Astrocyte (in vitro differentiated cells and primary cell): Measurements from ENCODE around the gene AZU1. TPM values are rescaled to one million over a fixed set of nuclear protein-coding genes. Genes with fewer than 3 reads are reported as not detected.
A peak's percentile ranks its signal among the peaks of the same experiment; 100 is the strongest.

Experiments used
- DNase-seq: peaks from one replicate; pipeline ENCODE4 v3.0.0-alpha.2; 2010; ENCODE audit warnings: low read depth
- FAIRE-seq: peaks from 2 replicates; lab custom pipeline; 2011; peaks lifted over from hg19 to GRCh38; lab: Jason Lieb, UNC
- H2AFZ ChIP-seq: 2 replicates; pipeline ENCODE4 v1.6.0; 2012; ENCODE audit warnings: low read depth, low read length, inconsistent platforms
- H3K27ac ChIP-seq: 2 replicates; pipeline ENCODE4 v1.5.1; 2011; ENCODE audit warnings: low read depth, low read length, inconsistent platforms
- H3K27me3 ChIP-seq: 2 replicates; pipeline ENCODE4 v1.6.0; 2011; ENCODE audit warnings: low read length, inconsistent platforms; ENCODE audit not compliant: insufficient read depth
- H3K36me3 ChIP-seq: 2 replicates; pipeline ENCODE4 v1.5.1; 2011; ENCODE audit warnings: low read length, inconsistent platforms; ENCODE audit not compliant: insufficient read depth
- H3K4me1 ChIP-seq: 2 replicates; pipeline ENCODE4 v1.5.1; 2011; ENCODE audit warnings: low read length, inconsistent platforms; ENCODE audit not compliant: insufficient read depth
- H3K4me2 ChIP-seq: 2 replicates; pipeline ENCODE4 v1.6.0; 2012; ENCODE audit warnings: low read length, inconsistent platforms
- H3K4me3 ChIP-seq: 2 replicates; pipeline ENCODE4 v1.5.1; 2011; ENCODE audit warnings: low read depth, mild to moderate bottlenecking, low read length, inconsistent platforms; ENCODE audit not compliant: insufficient read depth
- H3K79me2 ChIP-seq: 2 replicates; pipeline ENCODE4 v1.6.0; 2012; ENCODE audit warnings: mild to moderate bottlenecking, low read length, inconsistent platforms; ENCODE audit not compliant: insufficient read depth
- H3K9ac ChIP-seq: 2 replicates; pipeline ENCODE4 v1.6.0; 2012; ENCODE audit warnings: mild to moderate bottlenecking, low read length, inconsistent platforms
- H3K9me3 ChIP-seq: 2 replicates; pipeline ENCODE4 v1.5.1; 2012; ENCODE audit warnings: low read depth, mild to moderate bottlenecking, low read length, inconsistent platforms; ENCODE audit not compliant: insufficient read depth
- H4K20me1 ChIP-seq: 2 replicates; pipeline ENCODE4 v1.6.0; 2012; ENCODE audit warnings: low read length, inconsistent platforms; ENCODE audit not compliant: insufficient read depth
- H3K27ac Mint-ChIP-seq: one replicate; pipeline ENCODE4 v1.8.0; 2021; ENCODE audit warnings: mild to moderate bottlenecking, mixed read lengths; ENCODE audit not compliant: unreplicated experiment
- H3K27me3 Mint-ChIP-seq: one replicate; pipeline ENCODE4 v1.8.0; 2021; ENCODE audit warnings: low read depth, mixed read lengths; ENCODE audit not compliant: unreplicated experiment
- H3K36me3 Mint-ChIP-seq: one replicate; pipeline ENCODE4 v1.8.0; 2021; ENCODE audit warnings: low read depth, mixed read lengths; ENCODE audit not compliant: unreplicated experiment
- H3K4me1 Mint-ChIP-seq: one replicate; pipeline ENCODE4 v1.8.0; 2021; ENCODE audit warnings: low read depth, mixed read lengths; ENCODE audit not compliant: unreplicated experiment
- H3K4me3 Mint-ChIP-seq: one replicate; pipeline ENCODE4 v1.8.0; 2021; ENCODE audit warnings: mild to moderate bottlenecking, moderate library complexity, mixed read lengths; ENCODE audit not compliant: unreplicated experiment
- H3K9me3 Mint-ChIP-seq: one replicate; pipeline ENCODE4 v1.8.0; 2021; ENCODE audit warnings: mild to moderate bottlenecking, mixed read lengths; ENCODE audit not compliant: unreplicated experiment
- EZH2 ChIP-seq: IDR thresholded peaks from 2 replicates; pipeline ENCODE4 v1.6.1; 2012; ENCODE audit warnings: mild to moderate bottlenecking, low read length, inconsistent platforms; ENCODE audit not compliant: insufficient read depth
- total RNA-seq: library from RNA; stranded (reverse); gene quantifications from 2 replicates; pipeline ENCODE4 v1.2.1, GENCODE V29; 2021
- TF ChIP-seq, protein P1 (sequence below): IDR thresholded peaks from 2 replicates; pipeline ENCODE4 v1.5.1; 2011; ENCODE audit warnings: low read depth, mild to moderate bottlenecking, inconsistent platforms, low read length, moderate library complexity; ENCODE audit not compliant: insufficient read depth

AZU1 gene
- total RNA-seq, 1 donor from 2014 or later = 1.00 TPM

DNA sequence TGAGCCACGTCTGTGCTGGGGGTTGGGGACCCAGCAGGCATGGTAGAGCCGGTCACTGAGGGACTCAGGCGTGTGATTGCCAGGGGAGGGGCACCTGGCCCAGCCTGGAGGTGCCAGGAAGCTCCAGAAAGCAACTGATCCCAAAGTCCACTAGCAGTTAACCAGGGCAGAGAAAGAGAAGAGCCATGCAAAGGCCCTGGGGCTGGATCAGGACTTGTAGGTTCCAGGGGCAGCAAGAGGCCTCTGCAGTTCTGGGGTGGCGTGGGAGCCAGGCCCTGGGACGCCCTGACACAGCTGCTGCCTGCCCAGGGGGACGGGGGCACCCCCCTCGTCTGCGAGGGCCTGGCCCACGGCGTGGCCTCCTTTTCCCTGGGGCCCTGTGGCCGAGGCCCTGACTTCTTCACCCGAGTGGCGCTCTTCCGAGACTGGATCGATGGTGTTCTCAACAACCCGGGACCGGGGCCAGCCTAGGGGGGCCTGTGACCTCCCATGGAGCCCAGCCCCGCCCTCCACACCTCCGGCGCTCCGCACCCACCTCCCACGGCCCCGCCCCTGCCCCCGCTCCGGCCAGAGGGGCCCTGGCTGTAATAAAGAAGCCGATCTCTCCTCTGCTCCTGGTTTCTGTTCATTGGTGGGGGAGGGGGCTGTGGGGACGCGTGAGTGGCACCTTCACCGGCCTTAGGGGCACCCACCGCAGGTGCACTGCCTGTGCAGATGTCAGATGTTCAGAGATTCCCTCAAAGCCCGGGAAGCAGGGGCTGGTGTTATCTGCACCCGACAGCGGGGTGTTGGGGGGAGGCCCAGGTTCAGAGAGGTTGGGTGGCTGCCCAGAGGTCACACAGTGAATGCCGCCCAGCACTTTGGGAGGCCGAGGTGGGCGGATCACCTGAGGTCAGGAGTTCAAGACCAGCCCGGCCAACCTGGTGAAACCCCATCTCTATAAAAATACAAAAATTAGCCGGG, 4.1 kb downstream of the AZU1 start:
- Histone ChIP-seq H2AFZ (no peak overlapping the region), H3K9ac (no peak overlapping the region), H3K9me3 (no peaks in the 10 kb centered on the region), H3K36me3 (no peaks in the 10 kb centered on the region), H3K79me2 (no peaks in the 10 kb centered on the region), H3K4me2 (no peak overlapping the region), H4K20me1 (no peaks in the 10 kb centered on the region), H3K27ac (no peak overlapping the region), H3K4me3 (no peak overlapping the region), H3K4me1 (no peaks in the 10 kb centered on the region), H3K27me3 (no peaks in the 10 kb centered on the region)
- H3K36me3 Mint-ChIP-seq = no peaks in the 10 kb centered on the region
- TF ChIP-seq EZH2 = no peak
- TF ChIP-seq, protein P1, sequence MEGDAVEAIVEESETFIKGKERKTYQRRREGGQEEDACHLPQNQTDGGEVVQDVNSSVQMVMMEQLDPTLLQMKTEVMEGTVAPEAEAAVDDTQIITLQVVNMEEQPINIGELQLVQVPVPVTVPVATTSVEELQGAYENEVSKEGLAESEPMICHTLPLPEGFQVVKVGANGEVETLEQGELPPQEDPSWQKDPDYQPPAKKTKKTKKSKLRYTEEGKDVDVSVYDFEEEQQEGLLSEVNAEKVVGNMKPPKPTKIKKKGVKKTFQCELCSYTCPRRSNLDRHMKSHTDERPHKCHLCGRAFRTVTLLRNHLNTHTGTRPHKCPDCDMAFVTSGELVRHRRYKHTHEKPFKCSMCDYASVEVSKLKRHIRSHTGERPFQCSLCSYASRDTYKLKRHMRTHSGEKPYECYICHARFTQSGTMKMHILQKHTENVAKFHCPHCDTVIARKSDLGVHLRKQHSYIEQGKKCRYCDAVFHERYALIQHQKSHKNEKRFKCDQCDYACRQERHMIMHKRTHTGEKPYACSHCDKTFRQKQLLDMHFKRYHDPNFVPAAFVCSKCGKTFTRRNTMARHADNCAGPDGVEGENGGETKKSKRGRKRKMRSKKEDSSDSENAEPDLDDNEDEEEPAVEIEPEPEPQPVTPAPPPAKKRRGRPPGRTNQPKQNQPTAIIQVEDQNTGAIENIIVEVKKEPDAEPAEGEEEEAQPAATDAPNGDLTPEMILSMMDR = no peak
- H3K27me3 Mint-ChIP-seq = peaks cover 7% of the 10 kb centered on the region
- no peaks in the 10 kb centered on the region for H3K4me1 Mint-ChIP-seq
- FAIRE-seq (no peak), DNase-seq (no peak)
- no peaks in the 10 kb centered on the region for H3K9me3 Mint-ChIP-seq
- H3K27ac Mint-ChIP-seq = no peak overlapping the region
- H3K4me3 Mint-ChIP-seq = no peak overlapping the region

DNA sequence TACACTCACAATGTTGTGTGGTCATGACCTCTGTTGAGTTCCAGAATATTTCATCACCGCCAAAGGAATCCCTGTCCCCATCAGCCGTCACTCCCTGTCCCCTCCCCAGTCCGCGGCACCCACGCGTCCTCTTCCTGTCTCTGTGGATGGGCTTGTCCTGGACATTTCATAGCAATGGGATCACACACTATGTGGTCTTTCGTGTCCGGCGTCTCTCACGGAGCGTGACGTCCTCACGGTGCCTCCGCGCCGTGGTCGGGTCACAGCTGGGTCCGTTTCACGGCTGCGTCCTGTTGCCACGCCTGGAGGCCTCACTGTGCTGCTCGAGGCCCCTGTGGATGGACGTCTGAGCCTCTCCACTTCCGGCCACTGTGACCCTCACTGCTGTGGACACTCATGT, 6.6 kb downstream of the AZU1 start:
- Histone ChIP-seq H3K4me1 (no peaks in the 10 kb centered on the region), H3K79me2 (no peaks in the 10 kb centered on the region), H4K20me1 (no peaks in the 10 kb centered on the region), H3K9me3 (no peaks in the 10 kb centered on the region), H3K27ac (no peak overlapping the region), H3K27me3 (peaks cover 3% of the 10 kb centered on the region), H3K4me2 (no peak overlapping the region), H3K9ac (no peak overlapping the region), H3K4me3 (no peak overlapping the region), H3K36me3 (no peaks in the 10 kb centered on the region), H2AFZ (no peak overlapping the region)
- Mint-ChIP-seq H3K27me3 (peaks cover 10% of the 10 kb centered on the region), H3K4me3 (peak overlapping the region; percentile 45), H3K36me3 (no peaks in the 10 kb centered on the region), H3K27ac (no peak overlapping the region), H3K9me3 (no peaks in the 10 kb centered on the region), H3K4me1 (no peaks in the 10 kb centered on the region)
- no peak for FAIRE-seq
- TF ChIP-seq EZH2 = no peak
- TF ChIP-seq, protein P1 = no peak
- no peak for DNase-seq
